Neural progenitor cell (in vitro differentiated cells): ENCODE data around the gene LMTK2.
A peak's percentile ranks its signal among the peaks of the same experiment; 100 is the strongest.

Experiments used
- EZH2 ChIP-seq: fragments of 200-600 bp; sonication (generic); IDR thresholded peaks from 2 replicates; pipeline ENCODE4 v1.6.1; 2017; ENCODE audit warnings: antibody characterized with exemption, mild to moderate bottlenecking, moderate library complexity
- EZH2phosphoT487 ChIP-seq: fragments of 200-600 bp; sonication (generic); IDR thresholded peaks from 2 replicates; pipeline ENCODE4 v1.6.1; 2017; ENCODE audit warnings: antibody characterized with exemption
- TF ChIP-seq, protein P1 (sequence below): fragments of 200-600 bp; sonication (generic); IDR thresholded peaks from 2 replicates; pipeline ENCODE4 v1.5.1; 2017; ENCODE audit warnings: antibody characterized with exemption, mild to moderate bottlenecking

DNA sequence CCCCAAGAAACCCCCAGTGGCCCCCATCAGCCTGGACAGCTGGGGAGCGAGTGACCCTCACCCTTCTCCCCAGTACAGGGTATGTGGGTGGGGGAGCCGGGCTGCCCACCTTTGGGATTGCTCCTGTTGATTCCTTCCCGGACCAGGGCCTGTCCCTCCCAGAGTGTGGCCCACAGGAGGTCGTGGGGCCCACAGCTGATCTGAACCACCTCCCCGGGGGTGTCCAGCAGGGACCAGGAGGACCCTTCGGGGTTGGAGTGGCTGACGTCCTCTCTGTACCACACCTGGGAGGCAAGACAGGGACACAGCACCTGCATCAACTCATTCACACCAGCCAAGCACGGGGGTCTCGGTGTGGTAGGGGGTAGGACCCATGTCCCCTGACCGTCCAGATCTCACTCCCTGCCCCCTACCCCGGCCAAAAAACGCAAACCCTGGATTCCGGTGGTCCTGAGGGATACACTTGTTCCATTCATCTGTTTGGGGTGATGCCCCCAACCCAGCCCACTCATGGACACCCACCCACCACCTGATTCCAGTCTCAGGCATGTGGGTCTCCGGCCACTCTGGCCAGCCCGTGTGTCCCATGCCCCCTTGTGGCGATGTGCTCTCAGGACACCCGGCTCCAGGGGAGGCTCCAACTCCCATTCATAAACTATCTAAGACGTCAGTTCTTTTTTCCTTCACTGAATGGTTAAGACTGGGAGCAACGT lies 134.5 kb downstream of the LMTK2 start:
- TF ChIP-seq, protein P1, sequence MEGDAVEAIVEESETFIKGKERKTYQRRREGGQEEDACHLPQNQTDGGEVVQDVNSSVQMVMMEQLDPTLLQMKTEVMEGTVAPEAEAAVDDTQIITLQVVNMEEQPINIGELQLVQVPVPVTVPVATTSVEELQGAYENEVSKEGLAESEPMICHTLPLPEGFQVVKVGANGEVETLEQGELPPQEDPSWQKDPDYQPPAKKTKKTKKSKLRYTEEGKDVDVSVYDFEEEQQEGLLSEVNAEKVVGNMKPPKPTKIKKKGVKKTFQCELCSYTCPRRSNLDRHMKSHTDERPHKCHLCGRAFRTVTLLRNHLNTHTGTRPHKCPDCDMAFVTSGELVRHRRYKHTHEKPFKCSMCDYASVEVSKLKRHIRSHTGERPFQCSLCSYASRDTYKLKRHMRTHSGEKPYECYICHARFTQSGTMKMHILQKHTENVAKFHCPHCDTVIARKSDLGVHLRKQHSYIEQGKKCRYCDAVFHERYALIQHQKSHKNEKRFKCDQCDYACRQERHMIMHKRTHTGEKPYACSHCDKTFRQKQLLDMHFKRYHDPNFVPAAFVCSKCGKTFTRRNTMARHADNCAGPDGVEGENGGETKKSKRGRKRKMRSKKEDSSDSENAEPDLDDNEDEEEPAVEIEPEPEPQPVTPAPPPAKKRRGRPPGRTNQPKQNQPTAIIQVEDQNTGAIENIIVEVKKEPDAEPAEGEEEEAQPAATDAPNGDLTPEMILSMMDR, result peak; percentile 89
- TF ChIP-seq EZH2phosphoT487, result no peak
- TF ChIP-seq EZH2, result no peak
